ENCODE data around the gene SHANK1.

DNA sequence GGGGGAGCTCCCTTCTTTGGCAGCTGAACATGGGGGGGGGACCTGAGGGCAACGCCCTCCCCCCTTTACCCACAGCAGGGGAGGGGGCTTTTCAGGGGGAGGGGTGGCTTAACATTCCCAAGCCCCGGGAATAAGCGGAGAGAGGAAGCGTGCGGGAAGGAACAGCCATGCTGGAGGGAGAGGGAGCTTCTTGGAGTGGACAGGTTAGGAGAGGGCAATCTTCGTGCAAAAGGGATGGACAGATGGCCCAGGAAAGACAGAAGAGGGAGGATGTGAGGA is 59.6 kb downstream of the SHANK1 start:
- TF ChIP-seq EZH2 (IDR thresholded peaks at IDR 0.05; ENCODE audit: low read length, unreplicated experiment) (no peak), CTCF (conservative IDR thresholded peaks at IDR 0.05; ENCODE audit: low read depth, low read length) (no peak), EZH2phosphoT487 (IDR thresholded peaks at IDR 0.05; ENCODE audit: borderline replicate concordance, low read length) (no peak)
